HCT116 (cell line): ENCODE measurements around the gene RPH3AL. TPM values are rescaled to one million over a fixed set of nuclear protein-coding genes. Genes with fewer than 3 reads are reported as not detected.

Experiments used
- ATAC-seq: fragments of 200-7000 bp; cut with Tn5 transposase; 2 replicates; pipeline ENCODE4 v1.9.1; 2020; ENCODE audit warnings: mild to moderate bottlenecking, moderate library complexity
- BruUV-seq: library from RNA; stranded (reverse); fragments of 400-500 nt; replicated peaks from 2 replicates; lab custom pipeline; 2021; lab: Mats Ljungman, UMichigan
- CTCF ChIA-PET: fragments of 300-600 bp; sonication (Branson Sonifier 250); formaldehyde crosslinking; loops from one replicate; lab custom pipeline; 2021; ENCODE audit warnings: antibody characterized with exemption; lab: Charles Lee
- POLR2A ChIA-PET: fragments of 300-600, 350-600 bp; sonication (Branson Sonifier 250); formaldehyde crosslinking; loops from one replicate; lab custom pipeline; 2021; ENCODE audit warnings: antibody characterized with exemption; lab: Charles Lee
- RAD21 ChIA-PET, 2 experiments: fragments of 300-600 bp; sonication (Branson Sonifier 250); formaldehyde crosslinking; loops; one replicate each; lab custom pipeline; 2023; ENCODE audit warnings: low total read pairs in 2 of 2; ENCODE audit not compliant: uncharacterized antibody in 2 of 2, unreplicated experiment in 2 of 2, low non-redundant PET in 1 of 2; lab: Charles Lee
- DNase-seq: peaks from one replicate; pipeline ENCODE4 v3.0.0-alpha.2; 2010; ENCODE audit warnings: low read depth, low spot score
- H2AFZ ChIP-seq: fragments of 200-600 bp; shearing (Covaris generic), sonication (generic); 2 replicates; pipeline ENCODE4 v1.6.1; 2017; ENCODE audit warnings: low read depth, mixed run types, mixed read lengths, antibody characterized with exemption, low read length; ENCODE audit not compliant: poor library complexity, severe bottlenecking
- H3K27ac ChIP-seq: 2 replicates; pipeline ENCODE4 v1.5.1; 2012; ENCODE audit warnings: low read depth, low read length
- H3K27me3 ChIP-seq: fragments of 200-600 bp; sonication (generic); 2 replicates; pipeline ENCODE4 v1.6.1; 2016; ENCODE audit warnings: mixed run types, low read length, mixed read lengths; ENCODE audit not compliant: insufficient read depth
- H3K36me3 ChIP-seq, 2 experiments: fragments of 200-500 bp in 1 of 2; fragments of 200-600 bp in 1 of 2; sonication (Bioruptor generic) in 1 of 2; sonication (generic) in 1 of 2; 2 replicates each; pipeline versions ENCODE4 v1.5.1 to v1.6.1; 2014 to 2016; ENCODE audit warnings: low read length in 2 of 2, inconsistent platforms in 1 of 2, mixed read lengths in 1 of 2, mixed run types in 1 of 2; ENCODE audit not compliant: insufficient read depth in 2 of 2, control insufficient read depth in 1 of 2
- H3K4me1 ChIP-seq, 2 experiments: fragments of 200-600 bp in 1 of 2; sonication (generic) in 1 of 2; 2 replicates each; pipeline versions ENCODE4 v1.5.1 to v1.6.1; 2012 to 2017; ENCODE audit warnings: low read length in 2 of 2, inconsistent platforms in 1 of 2, mild to moderate bottlenecking in 1 of 2, mixed read lengths in 1 of 2, mixed run types in 1 of 2, moderate library complexity in 1 of 2; ENCODE audit not compliant: insufficient read depth in 2 of 2, control insufficient read depth in 1 of 2
- H3K4me2 ChIP-seq: fragments of 200-600 bp; sonication (generic); 2 replicates; pipeline ENCODE4 v1.6.1; 2017; ENCODE audit warnings: mixed run types, low read length, mixed read lengths
- H3K4me3 ChIP-seq, 2 experiments: fragments of 200-600 bp in 1 of 2; sonication (generic) in 1 of 2; replicated peaks in 1 of 2; 2 replicates each; pipeline ENCODE4 v1.5.1; 2011 to 2016; ENCODE audit warnings: low read length in 2 of 2, control low read depth in 1 of 2, low read depth in 1 of 2, mild to moderate bottlenecking in 1 of 2, mixed read lengths in 1 of 2, mixed run types in 1 of 2
- H3K79me2 ChIP-seq: fragments of 200-600 bp; sonication (generic); 2 replicates; pipeline ENCODE4 v1.6.1; 2017; ENCODE audit warnings: mild to moderate bottlenecking, mixed run types, low read length, moderate library complexity, mixed read lengths; ENCODE audit not compliant: insufficient read depth
- H3K9ac ChIP-seq: fragments of 200-600 bp; sonication (generic); 2 replicates; pipeline ENCODE4 v1.6.1; 2016; ENCODE audit warnings: low read length, mixed read lengths
- H3K9me2 ChIP-seq: fragments of 200-600 bp; sonication (generic), shearing (Covaris generic); 2 replicates; pipeline ENCODE4 v1.6.1; 2017; ENCODE audit warnings: mixed run types, mild to moderate bottlenecking, moderate library complexity; ENCODE audit not compliant: insufficient read depth
- H3K9me3 ChIP-seq, 2 experiments: fragments of 200-500 bp in 1 of 2; fragments of 200-600 bp in 1 of 2; sonication (Bioruptor generic) in 1 of 2; sonication (generic) in 1 of 2; 2 replicates each; pipeline ENCODE4 v1.6.1; 2014 to 2017; ENCODE audit warnings: low read length in 2 of 2, mixed read lengths in 2 of 2, inconsistent platforms in 1 of 2, low read depth in 1 of 2, mild to moderate bottlenecking in 1 of 2, mixed run types in 1 of 2, moderate library complexity in 1 of 2; ENCODE audit not compliant: control insufficient read depth in 1 of 2, insufficient read depth in 1 of 2
- H4K20me1 ChIP-seq: fragments of 200-600 bp; sonication (generic), shearing (Covaris generic); 2 replicates; pipeline ENCODE4 v1.6.1; 2017; ENCODE audit warnings: mixed run types, mild to moderate bottlenecking, moderate library complexity; ENCODE audit not compliant: insufficient read depth
- CBX3 ChIP-seq: IDR thresholded peaks from 2 replicates; pipeline ENCODE4 v1.6.1; 2012; ENCODE audit warnings: low read depth
- CEBPB ChIP-seq: IDR thresholded peaks from 2 replicates; pipeline ENCODE4 v1.6.1; 2012; ENCODE audit warnings: low read depth
- EGR1 ChIP-seq: IDR thresholded peaks from 2 replicates; pipeline ENCODE4 v1.6.1; 2012; ENCODE audit warnings: low read depth
- EZH2 ChIP-seq: fragments of 200-600 bp; sonication (generic); IDR thresholded peaks from 2 replicates; pipeline ENCODE4 v1.6.1; 2017; ENCODE audit warnings: antibody characterized with exemption, mixed run types
- EZH2phosphoT487 ChIP-seq: fragments of 200-600 bp; IDR thresholded peaks from 2 replicates; pipeline ENCODE4 v1.6.1; 2018; ENCODE audit warnings: antibody characterized with exemption, borderline replicate concordance
- FOSL1 ChIP-seq: IDR thresholded peaks from 2 replicates; pipeline ENCODE4 v1.6.1; 2012; ENCODE audit warnings: low read depth
- JUND ChIP-seq: IDR thresholded peaks from 2 replicates; pipeline ENCODE4 v1.6.1; 2012
- POLR2A ChIP-seq: IDR thresholded peaks from 2 replicates; pipeline ENCODE4 v1.7.0; 2011; ENCODE audit warnings: borderline replicate concordance; ENCODE audit not compliant: insufficient read depth, insufficient read length; ENCODE audit errors: extremely low read depth
- POLR2AphosphoS5 ChIP-seq: IDR thresholded peaks from 2 replicates; pipeline ENCODE4 v1.6.1; 2011; ENCODE audit warnings: mild to moderate bottlenecking, low read depth, low read length, moderate library complexity
- RAD21 ChIP-seq: IDR thresholded peaks from 2 replicates; pipeline ENCODE4 v1.6.1; 2012; ENCODE audit warnings: low read depth, mild to moderate bottlenecking
- SIN3A ChIP-seq: IDR thresholded peaks from 2 replicates; pipeline ENCODE4 v1.6.1; 2012; ENCODE audit warnings: low read depth
- SP1 ChIP-seq: IDR thresholded peaks from 2 replicates; pipeline ENCODE4 v1.6.1; 2012; ENCODE audit warnings: low read depth
- SRF ChIP-seq: IDR thresholded peaks from 2 replicates; pipeline ENCODE4 v1.6.1; 2012; ENCODE audit warnings: low read depth
- TCF7L2 ChIP-seq: IDR thresholded peaks from 2 replicates; pipeline ENCODE4 v1.7.0; 2011; ENCODE audit warnings: borderline replicate concordance, inconsistent platforms; ENCODE audit not compliant: insufficient read depth, insufficient read length; ENCODE audit errors: extremely low read depth
- YY1 ChIP-seq: IDR thresholded peaks from 2 replicates; pipeline ENCODE4 v1.6.1; 2011; ENCODE audit warnings: low read length, low read depth, moderate library complexity, mild to moderate bottlenecking; ENCODE audit not compliant: insufficient replicate concordance; ENCODE audit errors: extremely low read depth
- ZFX ChIP-seq: fragments of 450-650 bp; IDR thresholded peaks from 2 replicates; pipeline ENCODE4 v1.6.1; 2017
- ZNF274 ChIP-seq: fragments of 200-500 bp; sonication (Bioruptor generic); IDR thresholded peaks from 2 replicates; pipeline ENCODE4 v1.6.1; 2014; ENCODE audit warnings: mild to moderate bottlenecking, low read depth, low read length, inconsistent platforms
- intact Hi-C: fragments of 100-400 bp; cut with micrococcal nuclease; formaldehyde crosslinking; loops from 2 replicates; pipeline ENCODE4 v1.10.0; 2022
- total RNA-seq: library from RNA; stranded (reverse); gene quantifications from one replicate; pipeline ENCODE4 v1.2.1, GENCODE V29; 2021; ENCODE audit not compliant: unreplicated experiment
- TF ChIP-seq, protein P1 (sequence below): IDR thresholded peaks from 2 replicates; pipeline ENCODE4 v1.6.1; 2012
- TF ChIP-seq, protein P2 (sequence below): IDR thresholded peaks from 2 replicates; pipeline ENCODE4 v1.6.1; 2012; ENCODE audit warnings: low read depth
- TF ChIP-seq, protein P3 (sequence below): IDR thresholded peaks from 2 replicates; pipeline ENCODE4 v1.6.1; 2012

RPH3AL gene
- total RNA-seq, 1 experiment from 2014 or later: 17.0 TPM

DNA sequence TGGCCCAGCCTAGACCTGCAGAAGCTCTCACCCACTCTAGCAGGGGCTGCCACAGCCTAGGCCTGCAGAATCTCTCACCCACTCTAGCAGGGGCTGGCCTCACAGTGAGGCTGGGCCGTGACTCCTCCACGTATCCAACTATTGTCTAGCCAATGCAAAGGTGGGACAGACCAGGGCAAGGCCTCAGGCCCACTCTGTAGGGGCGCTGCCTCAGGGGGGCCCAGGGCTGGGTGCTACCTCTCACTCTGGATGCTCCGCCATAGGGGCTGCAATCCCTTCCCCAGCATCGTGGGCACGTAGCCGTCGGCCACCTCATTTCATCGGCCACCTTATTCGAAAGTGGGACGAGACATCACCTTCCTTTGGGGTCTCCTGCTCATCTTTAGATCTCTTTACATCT lies 51.7 kb downstream of the RPH3AL start (continued):
- TF ChIP-seq YY1: no peak
- TF ChIP-seq FOSL1: no peak
- no peak for TF ChIP-seq ZFX
- no peak for TF ChIP-seq EZH2
- TF ChIP-seq POLR2A: no peak
- no peak for TF ChIP-seq POLR2AphosphoS5

DNA sequence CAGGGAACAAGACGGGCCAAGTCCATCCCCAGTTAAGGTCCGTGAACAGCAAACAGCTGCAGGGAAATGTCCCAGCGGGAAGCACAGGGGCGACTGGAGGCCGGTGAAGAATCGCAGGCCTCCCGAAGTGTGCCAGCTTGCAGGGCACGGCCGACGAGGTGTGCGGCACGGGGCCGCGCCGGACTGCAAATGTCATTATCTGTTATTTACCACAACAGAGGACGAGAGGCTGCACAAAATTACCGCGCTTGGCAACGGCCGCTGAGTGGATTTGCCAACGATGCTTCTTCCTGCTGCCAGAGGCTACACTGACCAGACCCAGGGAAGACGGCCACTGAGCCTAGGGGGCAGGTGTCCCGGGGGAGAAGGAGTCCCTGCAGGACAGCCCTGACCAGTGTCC lies 53.1 kb downstream of the RPH3AL start:
- Histone ChIP-seq H3K9me2 (no peaks in the 10 kb centered on the region), H3K27me3 (no peaks in the 10 kb centered on the region), H4K20me1 (no peaks in the 10 kb centered on the region), H2AFZ (no peak overlapping the region), H3K4me2 (no peak overlapping the region), H3K9me3 (no peaks in the 10 kb centered on the region), H3K4me1 (no peaks in the 10 kb centered on the region), H3K79me2 (no peaks in the 10 kb centered on the region), H3K9ac (no peak overlapping the region), H3K27ac (no peak overlapping the region), H3K36me3 (no peaks in the 10 kb centered on the region), H3K4me3 (no peak overlapping the region)
- TF ChIP-seq ZNF274: no peak
- TF ChIP-seq, protein P1, sequence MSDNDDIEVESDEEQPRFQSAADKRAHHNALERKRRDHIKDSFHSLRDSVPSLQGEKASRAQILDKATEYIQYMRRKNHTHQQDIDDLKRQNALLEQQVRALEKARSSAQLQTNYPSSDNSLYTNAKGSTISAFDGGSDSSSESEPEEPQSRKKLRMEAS: no peak
- TF ChIP-seq EZH2: no peak
- no peak for TF ChIP-seq SIN3A
- TF ChIP-seq CEBPB: no peak
- no peak for TF ChIP-seq EGR1
- TF ChIP-seq RAD21: no peak
- no peak for TF ChIP-seq CBX3
- no peak for TF ChIP-seq JUND
- TF ChIP-seq SP1: no peak
- no peak for TF ChIP-seq SRF
- TF ChIP-seq, protein P2, sequence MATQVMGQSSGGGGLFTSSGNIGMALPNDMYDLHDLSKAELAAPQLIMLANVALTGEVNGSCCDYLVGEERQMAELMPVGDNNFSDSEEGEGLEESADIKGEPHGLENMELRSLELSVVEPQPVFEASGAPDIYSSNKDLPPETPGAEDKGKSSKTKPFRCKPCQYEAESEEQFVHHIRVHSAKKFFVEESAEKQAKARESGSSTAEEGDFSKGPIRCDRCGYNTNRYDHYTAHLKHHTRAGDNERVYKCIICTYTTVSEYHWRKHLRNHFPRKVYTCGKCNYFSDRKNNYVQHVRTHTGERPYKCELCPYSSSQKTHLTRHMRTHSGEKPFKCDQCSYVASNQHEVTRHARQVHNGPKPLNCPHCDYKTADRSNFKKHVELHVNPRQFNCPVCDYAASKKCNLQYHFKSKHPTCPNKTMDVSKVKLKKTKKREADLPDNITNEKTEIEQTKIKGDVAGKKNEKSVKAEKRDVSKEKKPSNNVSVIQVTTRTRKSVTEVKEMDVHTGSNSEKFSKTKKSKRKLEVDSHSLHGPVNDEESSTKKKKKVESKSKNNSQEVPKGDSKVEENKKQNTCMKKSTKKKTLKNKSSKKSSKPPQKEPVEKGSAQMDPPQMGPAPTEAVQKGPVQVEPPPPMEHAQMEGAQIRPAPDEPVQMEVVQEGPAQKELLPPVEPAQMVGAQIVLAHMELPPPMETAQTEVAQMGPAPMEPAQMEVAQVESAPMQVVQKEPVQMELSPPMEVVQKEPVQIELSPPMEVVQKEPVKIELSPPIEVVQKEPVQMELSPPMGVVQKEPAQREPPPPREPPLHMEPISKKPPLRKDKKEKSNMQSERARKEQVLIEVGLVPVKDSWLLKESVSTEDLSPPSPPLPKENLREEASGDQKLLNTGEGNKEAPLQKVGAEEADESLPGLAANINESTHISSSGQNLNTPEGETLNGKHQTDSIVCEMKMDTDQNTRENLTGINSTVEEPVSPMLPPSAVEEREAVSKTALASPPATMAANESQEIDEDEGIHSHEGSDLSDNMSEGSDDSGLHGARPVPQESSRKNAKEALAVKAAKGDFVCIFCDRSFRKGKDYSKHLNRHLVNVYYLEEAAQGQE: no peak
- TF ChIP-seq EZH2phosphoT487: no peak
- TF ChIP-seq, protein P3, sequence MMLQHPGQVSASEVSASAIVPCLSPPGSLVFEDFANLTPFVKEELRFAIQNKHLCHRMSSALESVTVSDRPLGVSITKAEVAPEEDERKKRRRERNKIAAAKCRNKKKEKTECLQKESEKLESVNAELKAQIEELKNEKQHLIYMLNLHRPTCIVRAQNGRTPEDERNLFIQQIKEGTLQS: no peak
- no peak for TF ChIP-seq TCF7L2
- ATAC-seq: no peak
- no TSS peak for BruUV-seq
- ChIA-PET RAD21 (no interaction called here), CTCF (no interaction called here), POLR2A (no interaction called here)
- DNase-seq: no peak
- intact Hi-C loops: no loop called here
